DOHH2 (cell line): ENCODE data around the gene SUMO1.

Experiments
- CTCF ChIP-seq: fragments of 200-600 bp; sonication (generic); IDR thresholded peaks from one replicate; pipeline ENCODE4 v1.5.1; 2014; ENCODE audit warnings: antibody characterized with exemption, mild to moderate bottlenecking, low read depth, low read length; ENCODE audit not compliant: poor library complexity, severe bottlenecking
- EZH2phosphoT487 ChIP-seq: fragments of 200-600 bp; sonication (generic); IDR thresholded peaks from 2 replicates; pipeline ENCODE4 v1.6.1; 2017; ENCODE audit warnings: borderline replicate concordance, mild to moderate bottlenecking, antibody characterized with exemption, low read length, moderate library complexity, mixed read lengths

DNA sequence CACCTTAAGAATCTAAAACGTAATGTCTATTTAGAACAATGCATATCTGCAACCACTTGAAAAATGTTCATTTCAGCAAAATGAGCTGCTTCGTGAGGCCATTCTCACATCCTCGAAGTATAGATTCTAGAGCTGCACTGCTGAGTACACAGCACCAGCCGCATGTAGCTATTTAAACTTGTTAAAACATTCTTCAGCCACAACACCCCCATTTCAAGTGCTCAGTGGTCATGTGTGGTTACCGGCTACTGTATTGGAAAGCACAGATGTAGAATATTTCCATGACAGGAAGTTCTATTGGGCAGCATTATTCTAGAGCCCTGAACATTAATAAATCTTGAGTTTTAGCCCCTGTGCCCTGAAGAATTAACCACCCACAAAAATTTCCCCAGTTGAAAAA lies 35.0 kb downstream of the SUMO1 start:
- no peak for TF ChIP-seq CTCF
- TF ChIP-seq EZH2phosphoT487: no peak
